Measurements from ENCODE around the gene ZNF776.

ZNF776 gene

GRCh38 chr19:57747472-57747807, 825 bp downstream of the ZNF776 start:
- Histone ChIP-seq H2BK12ac (ENCODE audit: low read length in 2 of 2) (no peak overlapping the region), H3K9me3 (ENCODE audit: control insufficient read depth, low read length) (peaks cover 30% of the 10 kb centered on the region), H2BK120ac (ENCODE audit: low read depth, low read length) (no peak overlapping the region), H2BK5ac (ENCODE audit: low read depth, low read length, poor library complexity, severe bottlenecking) (no peak overlapping the region), H3K4me3 (ENCODE audit: insufficient read depth in 1 of 2, low read depth in 1 of 2, low read length in 2 of 2) (peak overlapping the region; percentile 98), H3K27ac (ENCODE audit: low read length, poor library complexity, severe bottlenecking) (no peak overlapping the region), H3K18ac (ENCODE audit: low read depth in 1 of 2, low read length in 2 of 2) (no peak overlapping the region), H4K8ac (ENCODE audit: low read length) (no peak overlapping the region), H3K79me1 (replicated peaks; ENCODE audit: low read length, poor library complexity, severe bottlenecking) (peaks cover 15% of the 10 kb centered on the region), H3K4ac (ENCODE audit: low read depth in 1 of 2, low read length in 2 of 2) (peak overlapping the region in 1 of 2 experiments; percentile 96), H2AK5ac (ENCODE audit: low read length, severe bottlenecking) (no peak overlapping the region), H3K27me3 (ENCODE audit: control insufficient read depth in 1 of 2, insufficient read depth in 1 of 2, low read length in 2 of 2) (no peaks in the 10 kb centered on the region), H3K9ac (ENCODE audit: low read length) (peak overlapping the region; percentile 96), H3K36me3 (ENCODE audit: control insufficient read depth in 1 of 2, insufficient read depth in 2 of 2, low read depth in 1 of 2, low read length in 2 of 2) (peaks cover 27 to 43% of the 10 kb centered on the region in 2 experiments), H3K23ac (ENCODE audit: low read length in 2 of 2) (no peak overlapping the region), H2BK15ac (ENCODE audit: low read depth, poor library complexity, severe bottlenecking) (no peak overlapping the region), H3K4me2 (ENCODE audit: low read length, poor library complexity, severe bottlenecking) (peak overlapping the region; percentile 55), H4K91ac (ENCODE audit: low read length) (no peak overlapping the region), H3K14ac (ENCODE audit: low read length in 2 of 2) (no peak overlapping the region), H2AFZ (ENCODE audit: low read depth, low read length) (no peak overlapping the region), H3K4me1 (ENCODE audit: control insufficient read depth, insufficient read depth, low read depth, low read length) (peaks cover 2% of the 10 kb centered on the region)
- 38% methylated on average over 4 of the region's 6 CpGs for WGBS
- DNase-seq: peak; percentile 6

GRCh38 chr19:57748029-57748428, 1.4 kb downstream of the ZNF776 start:
- Histone ChIP-seq H2BK12ac (ENCODE audit: low read length in 2 of 2) (no peak overlapping the region), H2AFZ (ENCODE audit: low read depth, low read length) (no peak overlapping the region), H3K9me3 (ENCODE audit: control insufficient read depth, low read length) (peaks cover 36% of the 10 kb centered on the region), H2BK5ac (ENCODE audit: low read depth, low read length, poor library complexity, severe bottlenecking) (no peak overlapping the region), H3K36me3 (ENCODE audit: control insufficient read depth in 1 of 2, insufficient read depth in 2 of 2, low read depth in 1 of 2, low read length in 2 of 2) (peaks cover 32 to 49% of the 10 kb centered on the region in 2 experiments), H3K27me3 (ENCODE audit: control insufficient read depth in 1 of 2, insufficient read depth in 1 of 2, low read length in 2 of 2) (no peaks in the 10 kb centered on the region), H3K23ac (ENCODE audit: low read length in 2 of 2) (no peak overlapping the region), H3K4ac (ENCODE audit: low read depth in 1 of 2, low read length in 2 of 2) (no peak overlapping the region), H3K14ac (ENCODE audit: low read length in 2 of 2) (no peak overlapping the region), H3K4me3 (ENCODE audit: insufficient read depth in 1 of 2, low read depth in 1 of 2, low read length in 2 of 2) (peak overlapping the region in 1 of 2 experiments; percentile 98), H3K9ac (ENCODE audit: low read length) (no peak overlapping the region), H4K91ac (ENCODE audit: low read length) (no peak overlapping the region), H3K18ac (ENCODE audit: low read depth in 1 of 2, low read length in 2 of 2) (no peak overlapping the region), H2AK5ac (ENCODE audit: low read length, severe bottlenecking) (no peak overlapping the region), H2BK15ac (ENCODE audit: low read depth, poor library complexity, severe bottlenecking) (no peak overlapping the region), H3K4me1 (ENCODE audit: control insufficient read depth, insufficient read depth, low read depth, low read length) (peaks cover 2% of the 10 kb centered on the region), H3K4me2 (ENCODE audit: low read length, poor library complexity, severe bottlenecking) (peak overlapping the region; percentile 55), H2BK120ac (ENCODE audit: low read depth, low read length) (no peak overlapping the region), H4K8ac (ENCODE audit: low read length) (no peak overlapping the region), H3K79me1 (replicated peaks; ENCODE audit: low read length, poor library complexity, severe bottlenecking) (peaks cover 18% of the 10 kb centered on the region), H3K27ac (ENCODE audit: low read length, poor library complexity, severe bottlenecking) (no peak overlapping the region)
- WGBS: 98% methylated on average over 3 of the region's 3 CpGs
- DNase-seq: no peak

GRCh38 chr19:57754091-57754673, 7.6 kb downstream of the ZNF776 start:
- Histone ChIP-seq H4K91ac (ENCODE audit: low read length) (no peak overlapping the region), H3K27me3 (ENCODE audit: control insufficient read depth in 1 of 2, insufficient read depth in 1 of 2, low read length in 2 of 2) (no peaks in the 10 kb centered on the region), H3K23ac (ENCODE audit: low read length in 2 of 2) (no peak overlapping the region), H2BK12ac (ENCODE audit: low read length in 2 of 2) (no peak overlapping the region), H3K4me3 (ENCODE audit: insufficient read depth in 1 of 2, low read depth in 1 of 2, low read length in 2 of 2) (peak overlapping the region in 1 of 2 experiments; percentile 47), H4K8ac (ENCODE audit: low read length) (no peak overlapping the region), H3K4ac (ENCODE audit: low read depth in 1 of 2, low read length in 2 of 2) (no peak overlapping the region), H2AFZ (ENCODE audit: low read depth, low read length) (no peak overlapping the region), H3K4me1 (ENCODE audit: control insufficient read depth, insufficient read depth, low read depth, low read length) (peaks cover 2% of the 10 kb centered on the region), H3K9ac (ENCODE audit: low read length) (no peak overlapping the region), H3K14ac (ENCODE audit: low read length in 2 of 2) (no peak overlapping the region), H3K79me1 (replicated peaks; ENCODE audit: low read length, poor library complexity, severe bottlenecking) (peaks cover 41% of the 10 kb centered on the region), H3K36me3 (ENCODE audit: control insufficient read depth in 1 of 2, insufficient read depth in 2 of 2, low read depth in 1 of 2, low read length in 2 of 2) (peaks cover 53 to 98% of the 10 kb centered on the region in 2 experiments), H3K18ac (ENCODE audit: low read depth in 1 of 2, low read length in 2 of 2) (no peak overlapping the region), H3K27ac (ENCODE audit: low read length, poor library complexity, severe bottlenecking) (no peak overlapping the region), H2AK5ac (ENCODE audit: low read length, severe bottlenecking) (no peak overlapping the region), H3K4me2 (ENCODE audit: low read length, poor library complexity, severe bottlenecking) (no peak overlapping the region), H2BK120ac (ENCODE audit: low read depth, low read length) (no peak overlapping the region), H3K9me3 (ENCODE audit: control insufficient read depth, low read length) (peaks cover 72% of the 10 kb centered on the region), H2BK5ac (ENCODE audit: low read depth, low read length, poor library complexity, severe bottlenecking) (no peak overlapping the region), H2BK15ac (ENCODE audit: low read depth, poor library complexity, severe bottlenecking) (no peak overlapping the region)
- DNase-seq: no peak
- 98% methylated on average over 10 of the region's 10 CpGs for WGBS

GRCh38 chr19:57755031-57755430, 8.4 kb downstream of the ZNF776 start:
- H2BK120ac ChIP-seq (ENCODE audit: low read depth, low read length): no peak overlapping the region
- no peak overlapping the region for H2BK5ac ChIP-seq (ENCODE audit: low read depth, low read length, poor library complexity, severe bottlenecking)
- no peak overlapping the region for H3K4ac ChIP-seq (ENCODE audit: low read depth in 1 of 2, low read length in 2 of 2)
- H2BK12ac ChIP-seq (ENCODE audit: low read length in 2 of 2): no peak overlapping the region
- no peak overlapping the region for H3K27ac ChIP-seq (ENCODE audit: low read length, poor library complexity, severe bottlenecking)
- no peak overlapping the region for H3K14ac ChIP-seq (ENCODE audit: low read length in 2 of 2)
- no peak overlapping the region for H3K23ac ChIP-seq (ENCODE audit: low read length in 2 of 2)
- H3K4me3 ChIP-seq (ENCODE audit: insufficient read depth in 1 of 2, low read depth in 1 of 2, low read length in 2 of 2): peak overlapping the region in 1 of 2 experiments; percentile 47
- no peak for DNase-seq
- 97% methylated on average over 4 of the region's 4 CpGs for WGBS
- H3K4me1 ChIP-seq (ENCODE audit: control insufficient read depth, insufficient read depth, low read depth, low read length): peaks cover 2% of the 10 kb centered on the region
- no peak overlapping the region for H2BK15ac ChIP-seq (ENCODE audit: low read depth, poor library complexity, severe bottlenecking)
- peaks cover 46% of the 10 kb centered on the region for H3K79me1 ChIP-seq (replicated peaks; ENCODE audit: low read length, poor library complexity, severe bottlenecking)
- H3K36me3 ChIP-seq (ENCODE audit: control insufficient read depth in 1 of 2, insufficient read depth in 2 of 2, low read depth in 1 of 2, low read length in 2 of 2): peaks cover 59 to 98% of the 10 kb centered on the region in 2 experiments
- H4K8ac ChIP-seq (ENCODE audit: low read length): no peak overlapping the region
- H3K18ac ChIP-seq (ENCODE audit: low read depth in 1 of 2, low read length in 2 of 2): no peak overlapping the region
- no peak overlapping the region for H2AFZ ChIP-seq (ENCODE audit: low read depth, low read length)
- peaks cover 66% of the 10 kb centered on the region for H3K9me3 ChIP-seq (ENCODE audit: control insufficient read depth, low read length)
- no peaks in the 10 kb centered on the region for H3K27me3 ChIP-seq (ENCODE audit: control insufficient read depth in 1 of 2, insufficient read depth in 1 of 2, low read length in 2 of 2)
- H4K91ac ChIP-seq (ENCODE audit: low read length): no peak overlapping the region
- no peak overlapping the region for H2AK5ac ChIP-seq (ENCODE audit: low read length, severe bottlenecking)
- no peak overlapping the region for H3K4me2 ChIP-seq (ENCODE audit: low read length, poor library complexity, severe bottlenecking)
- H3K9ac ChIP-seq (ENCODE audit: low read length): no peak overlapping the region
